Activated naive CD8-positive, alpha-beta T cell treated with anti-CD3 and anti-CD28 coated beads, Interleukin-2, amount 50 U/mL, for 24 hours (primary cell): ENCODE data around the gene TEDC1.

Source experiments
- ATAC-seq: fragments of 150-1000 bp; cut with Tn5 transposase; one replicate; pipeline ENCODE4 v1.10.0; 2021
- DNase-seq: peaks from one replicate; pipeline ENCODE4 v3.0.0; 2021
- H3K27ac Mint-ChIP-seq: one replicate; pipeline ENCODE4 v1.8.0; 2021; ENCODE audit warnings: mild to moderate bottlenecking, mixed read lengths
- H3K27me3 Mint-ChIP-seq: one replicate; pipeline ENCODE4 v1.8.0; 2021; ENCODE audit warnings: mixed read lengths
- H3K36me3 Mint-ChIP-seq: one replicate; pipeline ENCODE4 v1.8.0; 2021; ENCODE audit warnings: low read depth, mixed read lengths
- H3K4me1 Mint-ChIP-seq: one replicate; pipeline ENCODE4 v1.8.0; 2021; ENCODE audit warnings: mixed read lengths
- H3K4me3 Mint-ChIP-seq: one replicate; pipeline ENCODE4 v1.8.0; 2021; ENCODE audit warnings: mild to moderate bottlenecking, moderate library complexity, mixed read lengths
- H3K9me3 Mint-ChIP-seq: one replicate; pipeline ENCODE4 v1.8.0; 2021; ENCODE audit warnings: mixed read lengths

Gene TEDC1

DNA sequence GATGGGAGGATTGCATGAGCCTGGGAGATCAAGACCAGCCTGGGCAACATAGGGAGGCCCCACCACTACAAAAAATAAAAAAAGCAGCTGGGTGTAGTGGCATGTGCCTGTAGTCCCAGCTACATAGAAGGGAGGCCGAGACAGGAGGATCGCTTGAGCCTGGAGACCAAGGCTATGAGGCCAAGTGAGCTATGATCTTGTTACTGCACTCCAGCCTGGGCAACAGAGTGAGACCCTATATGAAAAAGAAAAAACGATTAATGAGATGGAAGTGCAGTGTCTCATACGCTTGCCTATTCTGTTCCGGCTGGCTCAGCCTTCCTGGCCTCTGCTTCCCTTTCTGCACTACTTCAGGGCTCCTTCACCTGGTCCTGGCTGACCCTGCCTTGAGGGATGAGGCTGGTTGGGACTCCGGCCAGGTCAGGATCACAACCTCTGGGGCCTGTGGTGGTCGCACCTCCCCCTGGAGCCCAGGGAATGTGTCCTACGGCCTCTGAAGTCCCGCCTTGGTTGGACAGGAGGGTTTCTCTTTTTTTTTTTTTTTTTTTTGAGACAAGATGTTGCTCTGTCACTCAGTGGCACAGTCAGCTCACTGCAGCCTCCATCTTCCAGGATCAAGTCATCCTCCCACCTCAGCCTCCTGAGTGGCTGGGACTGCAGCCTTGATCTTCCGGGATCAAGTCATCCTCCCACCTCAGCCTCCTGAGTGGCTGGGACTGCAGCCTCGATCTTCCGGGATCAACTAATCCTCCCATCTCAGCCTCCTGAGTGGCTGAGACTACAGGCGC lies 10.7 kb downstream of the TEDC1 start:
- no peak overlapping the region for H3K27ac Mint-ChIP-seq

DNA sequence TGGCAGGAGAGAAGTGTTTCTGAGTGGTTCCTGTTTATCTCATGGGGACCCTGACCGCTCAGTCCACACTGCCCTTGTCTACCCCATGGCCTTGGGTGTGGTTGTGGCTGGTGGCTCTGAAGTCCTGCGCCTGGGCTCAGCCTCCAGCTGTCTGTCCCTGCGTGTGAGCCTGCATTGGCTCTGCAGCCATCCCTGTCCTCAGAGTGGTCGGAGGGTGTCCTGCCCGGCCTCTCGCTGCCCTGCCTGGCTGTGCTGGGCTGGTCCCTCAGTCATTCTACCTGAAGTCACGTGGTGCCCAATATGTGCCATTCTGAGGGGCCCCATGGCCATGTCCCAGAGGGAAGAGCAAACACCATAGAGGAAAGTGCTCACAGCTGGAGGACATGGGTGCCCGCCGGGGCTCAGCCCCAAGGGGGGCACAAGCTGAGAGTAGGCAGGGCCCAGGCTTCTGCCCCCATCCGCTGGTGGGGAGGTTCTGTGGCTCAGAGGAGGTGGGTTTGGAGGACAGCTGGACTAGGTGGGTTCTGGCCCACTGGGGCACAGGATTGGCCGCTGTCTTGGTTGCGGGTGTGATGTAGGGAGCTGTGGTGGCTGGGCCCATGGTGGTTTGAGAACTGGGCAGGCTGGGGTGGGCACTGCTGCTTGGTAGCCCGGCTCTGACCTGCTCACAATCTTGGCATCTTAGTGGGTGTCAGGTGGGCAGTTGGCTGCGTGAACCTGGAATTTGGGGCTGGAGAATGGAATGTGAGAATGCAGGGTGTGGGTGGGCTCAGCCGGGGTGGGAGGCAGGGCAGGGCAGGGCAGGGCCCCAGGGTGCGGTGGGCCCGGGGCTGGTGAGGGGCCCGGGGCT lies 11.6 kb downstream of the TEDC1 start:
- Mint-ChIP-seq H3K27me3 (peaks cover 8% of the 10 kb centered on the region), H3K36me3 (no peaks in the 10 kb centered on the region), H3K27ac (no peak overlapping the region), H3K4me3 (no peak overlapping the region), H3K4me1 (peaks cover 2% of the 10 kb centered on the region), H3K9me3 (no peaks in the 10 kb centered on the region)
- DNase-seq = no peak
- no peak for ATAC-seq

More for the DNA sequence above, 10.7 kb downstream of the TEDC1 start:
- Mint-ChIP-seq H3K4me3 (no peak overlapping the region), H3K36me3 (no peaks in the 10 kb centered on the region), H3K27me3 (peaks cover 5% of the 10 kb centered on the region), H3K9me3 (no peaks in the 10 kb centered on the region), H3K4me1 (no peaks in the 10 kb centered on the region)
- no peak for ATAC-seq
- DNase-seq = no peak

DNA sequence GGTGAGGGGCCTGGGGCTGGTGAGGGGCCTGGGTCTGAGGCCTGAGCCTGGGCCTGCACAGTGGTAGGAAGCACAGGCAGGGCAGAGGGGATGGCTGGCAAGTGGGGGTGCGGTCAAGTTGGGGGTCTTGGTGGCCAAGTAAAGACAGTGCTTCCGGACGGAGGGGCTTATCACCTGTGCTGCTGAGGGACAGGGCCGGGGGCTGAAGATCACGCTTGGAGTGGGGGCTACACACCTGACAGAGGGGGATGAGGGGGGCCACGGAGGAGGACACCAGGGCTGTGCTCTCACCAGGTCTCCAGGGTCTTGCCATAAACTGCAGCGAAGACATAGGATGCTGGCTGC lies 12.2 kb downstream of the TEDC1 start:
- Mint-ChIP-seq H3K4me1 (peaks cover 4% of the 10 kb centered on the region), H3K36me3 (no peaks in the 10 kb centered on the region), H3K9me3 (no peaks in the 10 kb centered on the region), H3K4me3 (no peak overlapping the region), H3K27me3 (peaks cover 12% of the 10 kb centered on the region), H3K27ac (no peak overlapping the region)
- DNase-seq (no peak), ATAC-seq (no peak)

DNA sequence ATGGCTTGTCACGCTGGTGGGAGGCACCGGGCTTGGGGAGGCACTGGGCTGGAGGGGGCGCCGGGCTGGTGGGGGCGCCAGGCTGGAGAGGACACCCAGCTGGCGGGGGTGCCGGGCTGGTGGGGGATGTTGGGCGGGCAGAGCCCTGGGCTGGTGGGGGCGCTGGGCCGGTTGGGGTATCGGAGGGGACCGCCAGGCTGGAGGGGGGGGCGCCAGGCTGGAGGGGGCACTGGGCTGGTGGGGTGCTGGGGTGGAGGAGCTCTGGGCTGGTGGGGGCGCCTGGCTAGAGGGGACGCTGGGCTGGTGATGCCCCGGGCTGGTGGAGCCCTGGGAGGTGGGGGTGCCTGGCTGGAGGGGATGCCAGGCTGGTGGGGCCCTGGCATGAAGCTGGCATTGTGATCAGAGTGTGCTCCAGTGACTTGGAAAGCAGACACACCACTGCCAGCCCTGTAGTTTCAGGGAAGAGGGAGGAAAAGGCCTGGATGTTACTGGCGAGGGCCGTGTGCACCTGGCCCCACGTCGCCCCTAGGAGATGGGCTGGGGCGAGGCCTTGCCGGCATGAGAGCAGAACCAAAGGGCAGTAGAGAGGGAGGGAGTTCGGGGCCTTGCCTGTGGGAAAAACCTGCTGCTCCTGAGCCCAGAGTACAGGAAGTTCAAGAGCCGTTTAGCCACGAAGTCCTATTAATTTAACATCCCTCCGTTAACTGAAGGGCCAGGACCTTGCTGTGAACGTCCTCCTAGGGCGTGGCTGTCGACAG lies 13.1 kb downstream of the TEDC1 start:
- DNase-seq (no peak), ATAC-seq (no peak)
- H3K4me1 Mint-ChIP-seq = peaks cover 4% of the 10 kb centered on the region
- H3K27me3 Mint-ChIP-seq = peaks cover 16% of the 10 kb centered on the region
- no peak overlapping the region for H3K27ac Mint-ChIP-seq
- H3K36me3 Mint-ChIP-seq = no peaks in the 10 kb centered on the region
- no peak overlapping the region for H3K4me3 Mint-ChIP-seq
- no peaks in the 10 kb centered on the region for H3K9me3 Mint-ChIP-seq

DNA sequence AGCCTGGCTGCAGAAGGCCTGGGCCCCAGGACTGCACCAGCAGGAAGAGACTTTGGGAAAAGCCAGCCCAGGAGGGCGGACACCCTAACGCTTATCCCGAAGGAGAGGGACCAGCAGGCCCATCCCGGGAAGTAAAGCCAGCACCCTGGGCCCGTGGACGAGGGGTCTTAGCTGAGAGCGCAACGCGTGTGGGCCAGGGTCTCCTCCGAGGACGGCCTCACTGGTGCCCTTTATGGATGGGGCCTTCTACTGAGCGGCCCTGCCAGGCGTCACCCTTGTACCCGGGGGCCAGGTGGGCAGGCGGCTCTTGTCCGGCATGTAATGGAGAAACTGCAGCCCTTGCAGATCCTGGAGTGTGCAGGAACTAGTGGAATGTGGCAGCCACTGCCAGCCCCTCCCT lies 14.1 kb downstream of the TEDC1 start:
- ATAC-seq (no peak), DNase-seq (no peak)
- H3K36me3 Mint-ChIP-seq = no peaks in the 10 kb centered on the region
- H3K27ac Mint-ChIP-seq = no peak overlapping the region
- no peaks in the 10 kb centered on the region for H3K9me3 Mint-ChIP-seq
- peaks cover 16% of the 10 kb centered on the region for H3K27me3 Mint-ChIP-seq
- no peak overlapping the region for H3K4me3 Mint-ChIP-seq
- H3K4me1 Mint-ChIP-seq = peaks cover 4% of the 10 kb centered on the region

DNA sequence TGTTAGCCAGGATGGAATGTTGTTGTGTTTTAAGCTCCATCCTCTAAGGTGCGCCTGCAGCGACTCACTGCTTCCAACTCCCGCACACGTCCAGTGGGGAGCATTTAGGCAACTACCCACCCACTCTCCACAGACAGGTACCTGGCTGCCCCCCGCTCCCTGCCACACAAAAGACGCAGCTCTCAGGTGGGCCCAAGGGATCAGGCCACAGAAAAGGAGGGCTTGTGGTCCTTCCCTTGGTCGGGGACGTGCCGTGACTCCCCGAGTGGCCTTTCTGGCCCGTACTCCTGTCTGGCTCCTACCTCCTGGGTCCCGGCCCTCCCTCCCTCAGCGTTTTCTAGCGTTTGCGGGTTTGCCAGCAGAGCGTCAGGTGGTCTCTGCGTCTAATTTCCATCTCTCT lies 16.2 kb downstream of the TEDC1 start:
- H3K36me3 Mint-ChIP-seq = no peaks in the 10 kb centered on the region
- H3K27ac Mint-ChIP-seq = no peak overlapping the region
- no peak overlapping the region for H3K4me3 Mint-ChIP-seq
- H3K4me1 Mint-ChIP-seq = peaks cover 4% of the 10 kb centered on the region
- H3K27me3 Mint-ChIP-seq = peaks cover 27% of the 10 kb centered on the region
- no peak for ATAC-seq
- H3K9me3 Mint-ChIP-seq = no peaks in the 10 kb centered on the region
- DNase-seq = no peak

DNA sequence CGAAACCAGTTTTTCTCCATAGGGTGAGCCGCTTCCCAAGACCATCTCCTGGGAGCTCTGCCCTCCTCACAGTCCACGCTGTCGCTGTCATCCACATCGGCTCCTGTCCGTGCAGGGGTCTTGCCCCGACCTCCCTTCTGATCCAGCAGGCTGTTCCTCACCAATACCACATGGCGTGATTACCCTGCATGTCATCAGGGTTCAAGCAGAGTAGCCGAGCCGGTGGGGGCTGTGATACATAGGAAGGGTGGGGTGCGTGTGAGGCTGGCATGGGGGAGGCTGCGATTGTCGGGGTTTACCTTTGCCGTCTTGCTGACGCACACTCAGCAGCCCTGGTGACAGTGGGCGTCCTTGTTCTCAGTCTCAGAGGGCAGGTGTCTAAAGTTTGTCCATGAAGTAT lies 17.0 kb downstream of the TEDC1 start:
- Mint-ChIP-seq H3K27ac (peak overlapping the region; percentile 43), H3K36me3 (no peaks in the 10 kb centered on the region), H3K9me3 (no peaks in the 10 kb centered on the region), H3K4me3 (no peak overlapping the region), H3K4me1 (peaks cover 4% of the 10 kb centered on the region), H3K27me3 (peaks cover 32% of the 10 kb centered on the region)
- no peak for ATAC-seq
- no peak for DNase-seq

DNA sequence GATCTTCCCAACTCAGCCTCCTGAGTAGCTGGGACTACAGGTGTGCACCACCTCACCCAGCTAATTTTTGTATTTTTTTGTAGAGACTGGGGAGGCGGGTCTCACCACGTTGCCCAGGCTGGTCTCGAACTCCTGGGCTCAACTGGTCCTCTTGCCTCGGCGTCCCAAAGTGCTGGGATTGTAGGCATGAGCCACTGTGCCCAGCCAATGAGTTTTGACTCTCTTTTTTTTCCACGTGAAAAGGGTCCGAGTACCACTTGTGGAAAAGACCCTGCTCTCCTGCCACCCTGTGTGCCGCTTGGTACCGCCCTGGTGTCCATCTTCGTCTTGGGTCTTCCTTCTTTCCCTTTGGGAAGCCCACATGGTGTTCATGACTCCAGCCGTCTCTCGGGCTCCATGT lies 17.6 kb downstream of the TEDC1 start:
- Mint-ChIP-seq H3K4me1 (peaks cover 4% of the 10 kb centered on the region), H3K4me3 (no peak overlapping the region), H3K27ac (no peak overlapping the region), H3K9me3 (no peaks in the 10 kb centered on the region), H3K27me3 (peaks cover 32% of the 10 kb centered on the region), H3K36me3 (no peaks in the 10 kb centered on the region)
- ATAC-seq = no peak
- no peak for DNase-seq

DNA sequence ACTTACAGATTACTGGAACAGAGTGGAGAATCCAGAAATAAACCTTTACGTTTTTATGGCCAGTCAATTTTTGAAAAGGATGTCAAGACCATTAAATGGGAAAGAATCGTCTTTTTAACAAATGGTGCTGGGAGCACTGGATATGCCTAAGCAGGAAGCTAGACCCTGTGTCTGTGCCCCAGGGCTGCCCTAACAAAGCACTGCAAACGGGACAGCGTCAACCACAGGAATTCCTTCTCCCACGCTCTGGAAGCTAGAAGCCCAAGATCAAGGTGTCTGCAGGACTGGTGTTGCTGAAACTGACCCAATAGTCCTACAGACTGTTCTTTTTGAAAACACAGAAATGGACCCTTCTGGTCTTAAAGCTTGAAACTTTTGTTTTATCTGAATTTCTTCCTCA lies 26.1 kb downstream of the TEDC1 start:
- Mint-ChIP-seq H3K9me3 (peaks cover 6% of the 10 kb centered on the region), H3K27ac (no peak overlapping the region), H3K4me3 (no peak overlapping the region), H3K4me1 (no peaks in the 10 kb centered on the region), H3K36me3 (no peaks in the 10 kb centered on the region), H3K27me3 (peaks cover 42% of the 10 kb centered on the region)
- DNase-seq (no peak), ATAC-seq (no peak)

DNA sequence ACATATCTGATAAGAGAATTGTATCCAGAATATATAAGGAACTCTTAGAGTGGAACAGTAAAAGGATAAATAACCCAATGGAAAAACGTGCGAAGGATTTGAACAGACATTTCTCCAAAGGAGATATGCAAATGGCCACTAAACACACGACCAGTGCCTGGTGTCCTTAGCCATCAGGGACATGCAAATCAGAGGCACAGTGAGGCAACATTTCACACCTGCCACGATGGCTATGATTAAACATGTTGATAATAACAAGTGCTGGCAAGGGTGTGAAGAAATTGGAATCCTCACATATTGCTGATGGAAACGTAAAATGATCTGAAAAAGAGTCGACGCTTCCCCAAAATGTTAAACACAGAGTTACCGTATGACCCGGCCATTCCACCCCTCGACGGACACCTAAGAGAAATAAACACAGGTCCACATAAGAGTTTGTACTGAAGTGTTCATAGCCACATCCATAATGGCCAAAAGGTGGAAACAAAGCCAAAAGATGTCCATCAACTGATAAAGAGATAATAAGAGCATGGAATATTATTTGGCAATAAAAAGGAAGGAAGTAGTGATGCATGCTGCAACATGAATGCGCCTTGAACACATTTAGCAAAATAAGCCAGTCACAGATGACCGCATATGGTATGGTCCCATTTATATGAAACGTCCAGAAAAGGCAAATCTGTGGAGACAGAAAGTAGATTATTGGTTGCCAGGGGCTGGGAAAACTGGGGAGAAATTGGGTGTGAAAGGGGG lies 29.1 kb downstream of the TEDC1 start:
- Mint-ChIP-seq H3K36me3 (no peaks in the 10 kb centered on the region), H3K4me3 (no peak overlapping the region), H3K9me3 (peaks cover 6% of the 10 kb centered on the region), H3K27ac (peak overlapping the region; percentile 57), H3K27me3 (peaks cover 33% of the 10 kb centered on the region), H3K4me1 (no peaks in the 10 kb centered on the region)
- ATAC-seq = no peak
- DNase-seq = no peak

DNA sequence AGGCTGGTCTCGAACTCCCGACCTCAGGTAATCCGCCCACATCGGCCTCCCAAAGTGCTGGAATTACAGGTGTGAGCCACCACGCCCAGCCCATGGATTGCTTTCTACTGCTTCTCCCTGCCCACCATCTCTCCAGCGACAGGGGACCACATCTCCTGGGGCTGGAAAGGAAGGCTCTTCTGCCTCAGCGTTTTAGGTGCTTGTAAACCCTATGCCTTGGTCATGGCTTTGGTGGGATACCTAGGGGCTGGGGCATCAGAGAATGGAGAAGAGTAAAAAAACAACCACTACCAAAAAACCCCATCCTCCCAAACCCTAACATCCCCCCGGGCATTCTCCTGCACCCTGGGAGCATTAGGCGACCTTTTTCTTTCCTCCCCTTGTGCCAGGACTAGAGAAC lies 34.3 kb downstream of the TEDC1 start:
- H3K9me3 Mint-ChIP-seq = no peaks in the 10 kb centered on the region
- ATAC-seq = no peak
- H3K4me3 Mint-ChIP-seq = no peak overlapping the region
- H3K36me3 Mint-ChIP-seq = no peaks in the 10 kb centered on the region
- peaks cover 22% of the 10 kb centered on the region for H3K27me3 Mint-ChIP-seq
- peaks cover 18% of the 10 kb centered on the region for H3K4me1 Mint-ChIP-seq
- no peak overlapping the region for H3K27ac Mint-ChIP-seq
- no peak for DNase-seq

DNA sequence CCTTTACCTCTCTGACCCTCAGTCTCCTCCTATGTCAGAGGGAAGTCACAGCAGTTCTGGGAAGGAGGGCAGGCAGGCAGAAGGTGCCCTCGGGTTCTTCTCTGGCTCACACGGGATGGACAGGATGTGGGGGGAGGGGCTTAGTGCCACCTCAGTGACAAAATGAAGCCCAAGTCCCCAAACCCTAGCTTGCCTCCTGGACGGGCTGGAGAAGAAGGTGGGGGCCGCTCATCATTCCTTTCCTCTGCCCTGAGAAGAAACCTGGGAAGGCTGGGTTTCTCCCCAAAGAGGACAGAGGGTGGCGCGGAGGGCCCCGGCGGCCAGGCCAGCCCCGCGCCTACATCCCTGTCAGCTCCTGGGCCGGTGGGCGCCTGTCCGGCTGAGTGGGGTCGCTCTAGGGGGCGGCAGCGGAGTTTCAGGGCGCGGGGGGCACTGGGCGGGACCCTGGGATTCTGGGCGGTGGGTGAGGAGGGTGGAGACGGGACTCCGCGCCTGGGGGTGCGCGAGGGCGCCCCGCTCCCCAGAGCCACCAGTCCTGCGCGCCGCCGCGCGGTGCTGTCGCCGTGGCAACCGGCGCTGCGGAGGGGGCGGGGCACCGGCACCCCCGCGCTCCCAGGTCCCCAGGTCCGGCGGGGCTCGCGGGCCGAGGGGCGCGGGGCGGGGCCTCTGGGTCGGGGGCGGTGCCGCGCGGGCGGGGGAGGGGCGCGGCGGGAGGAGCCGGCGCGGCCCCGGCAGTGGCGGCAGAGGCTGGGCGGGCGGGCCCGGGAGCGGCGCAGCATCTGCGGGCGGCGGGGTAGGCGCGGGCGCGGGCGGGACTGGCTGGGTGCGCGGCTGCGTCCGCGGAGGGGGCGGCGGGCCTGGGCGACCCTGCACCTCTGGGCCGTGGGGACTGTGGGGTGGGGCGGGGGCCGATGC lies 35.1 kb downstream of the TEDC1 start, which contains the start of gene TMEM121:
Gene TMEM121, plus strand, starts transcription at position 723 of the 915 bp plus-strand sequence. CDS start 2,252 bp downstream, outside the sequence.
- Mint-ChIP-seq H3K9me3 (no peaks in the 10 kb centered on the region), H3K4me1 (peaks cover 19% of the 10 kb centered on the region), H3K27me3 (peaks cover 20% of the 10 kb centered on the region), H3K27ac (peak within 1 kb of the TSS; percentile 60), H3K4me3 (peak within 1 kb of the TSS; percentile 77), H3K36me3 (no peaks in the 10 kb centered on the region)
- DNase-seq (peak; percentile 45), ATAC-seq (peak; percentile 17)

DNA sequence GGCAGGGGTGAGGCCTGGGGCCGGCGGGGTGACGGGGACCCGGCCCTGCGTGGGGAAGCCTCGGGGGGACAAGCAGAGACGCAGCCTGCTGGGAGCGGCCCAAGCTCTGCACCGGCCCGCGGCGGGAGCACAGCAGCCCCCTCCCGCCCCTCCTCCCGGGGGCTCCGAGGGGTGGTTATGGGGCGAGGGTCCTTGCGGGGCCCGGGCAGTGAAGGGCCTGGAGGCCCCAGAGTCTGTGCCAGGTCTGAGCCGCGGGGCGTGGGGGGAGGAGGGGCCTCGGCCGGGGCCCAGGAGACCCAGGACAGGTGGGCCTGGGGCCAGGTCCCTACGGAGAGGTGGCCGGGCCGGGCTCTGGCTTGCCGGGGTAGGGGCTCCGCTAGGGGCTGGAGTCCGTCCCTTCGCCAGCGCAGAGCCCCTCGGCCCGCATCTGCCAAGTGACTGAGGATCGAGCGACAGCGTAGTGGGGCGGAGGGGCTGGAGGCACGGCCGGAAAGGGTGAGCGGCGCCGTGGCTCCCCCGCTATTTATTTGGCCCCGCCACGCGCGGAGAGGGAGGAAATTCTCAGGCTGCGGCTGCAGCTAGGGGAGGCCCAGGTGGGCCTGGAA lies 35.8 kb downstream of the TEDC1 start:
- Mint-ChIP-seq H3K27me3 (peaks cover 18% of the 10 kb centered on the region), H3K4me3 (peak overlapping the region; percentile 77), H3K9me3 (no peaks in the 10 kb centered on the region), H3K27ac (peak overlapping the region; percentile 35), H3K36me3 (no peaks in the 10 kb centered on the region), H3K4me1 (peaks cover 22% of the 10 kb centered on the region)
- ATAC-seq (peak; percentile 6), DNase-seq (peak; percentile 22)
